RWPE1 (cell line): ENCODE results near the gene MTRF1.
A peak's percentile ranks its signal among the peaks of the same experiment; 100 is the strongest.

ENCODE experiments used
- CTCF ChIA-PET: fragments of 350-600 bp; sonication (Branson Sonifier 250); formaldehyde crosslinking; extraction: SDS; loops from one replicate; lab custom pipeline; 2021; lab: Yijun Ruan, JAX
- POLR2A ChIA-PET: fragments of 400-600 bp; formaldehyde crosslinking; extraction: SDS; loops from one replicate; lab custom pipeline; 2020; ENCODE audit warnings: antibody characterized with exemption; ENCODE audit not compliant: low non-redundant PET; lab: Yijun Ruan, JAX
- DNase-seq: peaks from one replicate; pipeline ENCODE4 v3.0.0; 2012; ENCODE audit warnings: low spot score
- H3K27ac ChIP-seq: fragments of 450-650 bp; 2 replicates; pipeline ENCODE4 v1.5.1; 2017
- TF ChIP-seq, protein P1 (sequence below): fragments of 450-650 bp; conservative IDR thresholded peaks from 2 replicates; pipeline ENCODE4 v1.5.1; 2017; ENCODE audit warnings: low read depth, mild to moderate bottlenecking

The MTRF1 gene

GRCh38 chr13:41263261-41263971 is at the start of gene MTRF1:
Gene MTRF1 (minus strand): TSS chr13:41263576. CDS start chr13:41260907, 2,669 bp downstream.
- H3K27ac ChIP-seq, result peak within 1 kb of the TSS; percentile 79
- POLR2A ChIA-PET, result no interaction called here
- DNase-seq, result peak; percentile 88
- CTCF ChIA-PET, result interaction anchor here (0.5 kb wide), 1 partner anchor 841 kb away, joined by 3 read pairs; no protein-coding TSS in a partner anchor
- TF ChIP-seq, protein P1, sequence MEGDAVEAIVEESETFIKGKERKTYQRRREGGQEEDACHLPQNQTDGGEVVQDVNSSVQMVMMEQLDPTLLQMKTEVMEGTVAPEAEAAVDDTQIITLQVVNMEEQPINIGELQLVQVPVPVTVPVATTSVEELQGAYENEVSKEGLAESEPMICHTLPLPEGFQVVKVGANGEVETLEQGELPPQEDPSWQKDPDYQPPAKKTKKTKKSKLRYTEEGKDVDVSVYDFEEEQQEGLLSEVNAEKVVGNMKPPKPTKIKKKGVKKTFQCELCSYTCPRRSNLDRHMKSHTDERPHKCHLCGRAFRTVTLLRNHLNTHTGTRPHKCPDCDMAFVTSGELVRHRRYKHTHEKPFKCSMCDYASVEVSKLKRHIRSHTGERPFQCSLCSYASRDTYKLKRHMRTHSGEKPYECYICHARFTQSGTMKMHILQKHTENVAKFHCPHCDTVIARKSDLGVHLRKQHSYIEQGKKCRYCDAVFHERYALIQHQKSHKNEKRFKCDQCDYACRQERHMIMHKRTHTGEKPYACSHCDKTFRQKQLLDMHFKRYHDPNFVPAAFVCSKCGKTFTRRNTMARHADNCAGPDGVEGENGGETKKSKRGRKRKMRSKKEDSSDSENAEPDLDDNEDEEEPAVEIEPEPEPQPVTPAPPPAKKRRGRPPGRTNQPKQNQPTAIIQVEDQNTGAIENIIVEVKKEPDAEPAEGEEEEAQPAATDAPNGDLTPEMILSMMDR, result no peak

DNA sequence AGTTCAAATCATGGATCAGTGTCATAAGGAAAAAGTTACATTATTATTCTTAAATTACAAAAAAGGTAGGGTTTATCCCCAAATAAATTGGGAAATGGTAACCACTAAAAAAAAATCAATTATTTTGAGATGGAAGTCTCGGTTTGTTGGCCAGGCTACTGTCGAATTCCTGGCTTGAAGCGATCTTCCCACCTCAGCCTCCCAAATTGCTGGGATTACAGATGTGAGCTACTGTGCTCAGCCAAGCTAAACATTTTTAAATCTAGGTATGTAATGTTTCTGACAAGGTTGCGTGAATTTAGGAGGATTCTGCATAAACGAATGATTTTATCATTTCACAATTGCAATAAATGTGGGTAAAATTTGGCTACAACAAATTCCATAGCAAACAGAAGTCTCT is 49.7 kb upstream of the MTRF1 start:
- ChIA-PET POLR2A (no interaction called here), CTCF (no interaction called here)
- no peak for DNase-seq
- TF ChIP-seq, protein P1, result no peak
- H3K27ac ChIP-seq, result no peak overlapping the region

DNA sequence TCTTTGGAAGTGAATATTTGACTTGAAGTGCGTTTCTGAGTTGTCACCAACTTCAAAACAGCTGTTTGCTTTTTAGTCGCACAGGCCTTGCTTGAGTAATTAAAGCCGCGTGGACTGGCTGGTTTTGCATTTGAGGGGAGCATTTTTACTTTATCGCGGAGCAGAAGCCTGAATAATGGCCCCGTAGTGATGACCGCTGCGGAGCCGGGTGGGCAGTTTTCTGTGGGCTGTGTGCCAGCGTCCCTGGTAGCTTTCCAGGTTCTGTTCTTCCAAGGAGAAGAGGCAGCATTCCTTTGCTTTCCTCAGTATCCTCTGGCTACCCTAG is 48.8 kb upstream of the MTRF1 start:
- POLR2A ChIA-PET, result no interaction called here
- peak; percentile 33 for DNase-seq
- H3K27ac ChIP-seq, result peak overlapping the region; percentile 94
- CTCF ChIA-PET, result interaction anchor here (0.5 to 0.6 kb wide), 2 partner anchors 147 to 1003 kb away, joined by 3 to 4 read pairs; no protein-coding TSS in a partner anchor
- TF ChIP-seq, protein P1, result no peak

- ChIA-PET CTCF (interaction anchor here (0.5 kb wide), 1 partner anchor 146 kb away, joined by 3 read pairs; no protein-coding TSS in a partner anchor), POLR2A (no interaction called here)
- TF ChIP-seq, protein P1, result no peak
- H3K27ac ChIP-seq, result peak overlapping the region; percentile 94
- DNase-seq, result peak; percentile 29
Measured at GRCh38 chr13:41311406-41312175, 48.2 kb upstream of the MTRF1 start.

- DNase-seq, result peak; percentile 93
- ChIA-PET CTCF (no interaction called here), POLR2A (no interaction called here)
Measured at GRCh38 chr13:41310963-41311405, 47.6 kb upstream of the MTRF1 start, which contains the start of gene NAA16. Gene NAA16 (plus strand): TSS chr13:41311267. CDS start chr13:41311529, 262 bp downstream.

More at GRCh38 chr13:41310963-41311405, 47.6 kb upstream of the MTRF1 start, which contains the start of gene NAA16:
- H3K27ac ChIP-seq, result peak within 1 kb of the TSS; percentile 94
- TF ChIP-seq, protein P1, result no peak
